Fibroblast of upper back skin (primary cell): ENCODE measurements around the gene ASCL5.

ENCODE experiments used
- DNase-seq: peaks from one replicate; pipeline ENCODE4 v3.0.0-alpha.2; 2013

The ASCL5 gene

DNA sequence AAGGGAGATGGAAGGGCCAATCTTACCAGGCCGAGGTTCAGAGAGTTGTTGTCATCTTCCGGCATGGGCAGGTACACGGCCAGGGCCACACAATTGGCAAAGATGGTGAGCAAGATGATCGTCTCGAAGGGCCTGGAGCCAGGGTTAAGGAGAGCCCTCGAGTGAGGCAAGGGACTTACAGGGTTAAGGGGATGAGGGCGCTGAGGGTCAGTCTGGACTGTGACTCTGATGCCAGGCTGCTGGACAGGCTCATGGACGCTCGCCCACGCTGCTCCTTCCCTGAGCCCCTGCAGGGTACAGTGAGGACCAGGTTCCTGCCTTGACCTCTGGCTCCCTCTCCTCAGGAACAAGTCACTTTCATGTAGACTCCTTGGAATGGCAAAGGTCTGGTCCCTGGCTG is 16.8 kb downstream of the ASCL5 start:
- no peak for DNase-seq

GRCh38 chr1:201109651-201110050 is 17.3 kb downstream of the ASCL5 start:
- no peak for DNase-seq

GRCh38 chr1:201108614-201109013 is 18.4 kb downstream of the ASCL5 start:
- DNase-seq, result no peak

DNA sequence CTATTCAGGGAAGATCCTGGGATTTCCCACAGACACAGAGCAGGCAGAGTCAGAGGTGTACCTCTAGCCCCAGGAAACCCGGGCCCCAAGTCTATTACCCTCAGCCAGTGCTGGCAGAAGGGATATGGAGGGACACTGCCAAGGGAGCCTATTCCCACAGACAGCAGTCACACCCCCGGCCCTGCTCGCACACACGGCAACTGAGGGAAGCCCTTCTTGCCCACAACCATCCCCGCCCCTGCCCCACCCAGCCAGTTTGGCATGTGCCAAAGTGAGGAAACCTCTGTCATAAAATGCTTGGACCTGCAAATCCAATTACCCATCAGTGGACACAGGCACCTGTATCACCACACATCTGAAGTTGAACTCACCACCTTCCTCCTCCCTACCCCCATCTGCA is 21.3 kb downstream of the ASCL5 start:
- DNase-seq, result no peak

DNA sequence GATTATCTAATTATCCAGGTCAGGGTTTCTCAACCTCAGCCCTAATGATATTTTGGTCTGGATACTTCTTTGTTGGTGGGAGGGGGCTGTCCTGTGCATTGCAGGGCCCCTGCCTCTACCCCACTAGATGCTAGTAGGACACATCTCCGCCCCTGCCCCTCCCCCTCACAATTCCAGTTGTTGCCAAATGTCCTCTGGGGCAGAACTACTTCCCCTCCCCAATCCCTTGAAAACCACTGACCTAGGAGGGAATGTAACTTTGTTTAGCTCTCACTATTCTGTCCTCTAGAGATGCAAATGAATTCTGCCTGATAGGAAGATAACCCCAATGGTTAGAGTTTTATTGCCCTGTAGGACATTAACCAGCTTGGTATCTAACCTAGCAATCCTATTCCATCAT is 22.8 kb downstream of the ASCL5 start:
- DNase-seq, result no peak

DNA sequence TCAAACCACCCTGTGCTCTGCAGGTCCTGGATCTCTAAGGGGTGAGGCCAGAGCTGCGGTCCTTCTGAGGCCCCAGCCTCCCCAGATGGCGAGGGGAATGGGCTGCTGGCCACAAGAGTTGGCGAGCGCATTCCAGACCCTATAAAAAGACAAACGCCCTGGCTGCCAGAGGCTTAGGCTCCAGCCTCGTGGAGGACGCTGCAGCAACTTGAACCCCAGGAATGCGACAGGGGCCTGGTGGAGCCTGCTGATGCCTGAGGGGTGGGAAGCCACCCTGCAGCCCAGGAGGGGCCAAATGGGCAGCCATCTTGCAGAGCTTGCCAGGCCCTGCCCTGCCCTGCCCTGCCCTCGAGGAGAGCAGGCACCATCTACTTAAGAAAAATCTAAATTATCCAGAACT is 23.3 kb downstream of the ASCL5 start:
- no peak for DNase-seq

- DNase-seq, result no peak
These were observed 26.6 kb downstream of the ASCL5 start for GRCh38 chr1:201100169-201100930.

DNA sequence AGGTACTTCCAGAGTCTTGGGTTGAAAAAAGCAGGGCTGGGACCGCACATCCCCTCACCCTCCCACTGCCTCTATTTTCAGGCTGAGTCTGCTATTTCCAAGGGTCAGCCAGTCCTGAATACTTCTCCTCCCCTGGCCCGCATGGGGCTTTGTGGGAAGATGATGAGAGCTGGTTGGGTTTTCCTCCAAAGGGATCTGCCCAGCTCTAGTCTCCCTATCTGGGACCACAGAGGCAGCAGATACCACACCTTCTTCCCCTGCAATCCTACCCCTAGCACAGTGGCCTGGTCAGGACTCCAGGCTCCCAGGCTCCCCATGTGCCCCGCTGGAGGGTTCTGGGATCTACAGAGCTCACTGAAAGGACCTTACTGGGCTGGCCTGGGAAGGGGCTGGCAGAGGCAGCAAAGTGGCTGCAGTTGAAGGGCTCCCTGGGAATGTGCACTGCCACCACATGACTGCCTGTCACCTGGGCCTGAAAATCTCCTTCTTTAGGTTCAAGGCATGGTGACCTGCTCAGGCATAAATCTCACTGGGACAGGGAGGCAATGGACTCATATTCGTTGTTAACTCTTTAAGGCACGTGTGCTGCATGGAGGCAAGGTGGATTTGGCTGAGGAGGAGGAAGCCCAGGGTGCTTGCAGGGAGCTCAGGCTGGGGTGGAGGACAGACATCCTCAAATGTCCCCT is 27.8 kb downstream of the ASCL5 start:
- no peak for DNase-seq

GRCh38 chr1:201096977-201097856 is 29.8 kb downstream of the ASCL5 start:
- no peak for DNase-seq

DNA sequence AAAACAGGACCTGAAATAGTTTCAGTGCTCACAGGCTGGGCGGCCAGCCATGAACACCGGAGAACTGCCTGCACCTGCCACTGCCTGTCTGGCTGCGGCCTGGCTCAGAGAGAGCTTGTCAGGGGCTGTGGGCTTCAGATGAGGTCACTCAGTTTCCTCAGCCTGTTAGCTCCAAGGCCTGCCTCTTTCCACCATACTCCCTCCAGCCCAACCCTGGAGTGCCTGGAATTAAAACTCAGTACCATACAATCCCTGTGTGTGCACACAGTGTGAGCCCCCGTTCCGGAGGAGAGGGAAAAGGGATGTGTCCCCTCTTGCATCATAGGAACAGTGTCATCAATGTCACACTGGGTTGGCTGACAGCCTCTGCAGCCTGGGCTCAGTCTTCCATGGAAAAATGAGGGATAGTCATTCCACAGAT is 30.9 kb downstream of the ASCL5 start:
- DNase-seq, result no peak

GRCh38 chr1:201095581-201095980 is 31.4 kb downstream of the ASCL5 start:
- DNase-seq, result no peak

DNA sequence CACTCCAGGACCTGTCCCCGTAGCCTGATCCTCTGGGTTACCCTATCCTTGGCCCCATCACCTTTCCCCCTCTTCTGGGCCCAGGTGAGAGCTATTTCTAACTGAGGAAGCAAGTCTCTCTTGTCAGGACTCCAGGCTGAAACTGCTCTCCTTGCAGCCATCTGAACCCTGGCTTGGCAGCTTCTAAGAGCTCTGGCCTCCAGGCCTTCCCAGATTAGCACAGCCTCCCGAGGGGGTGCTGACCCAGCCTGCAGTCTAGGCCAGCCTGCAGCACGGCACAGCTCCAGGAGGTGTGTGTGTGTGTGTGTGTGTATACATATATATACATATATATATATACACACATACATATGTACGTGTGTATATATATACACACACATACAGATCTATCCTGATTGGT is 32.2 kb downstream of the ASCL5 start:
- no peak for DNase-seq

DNA sequence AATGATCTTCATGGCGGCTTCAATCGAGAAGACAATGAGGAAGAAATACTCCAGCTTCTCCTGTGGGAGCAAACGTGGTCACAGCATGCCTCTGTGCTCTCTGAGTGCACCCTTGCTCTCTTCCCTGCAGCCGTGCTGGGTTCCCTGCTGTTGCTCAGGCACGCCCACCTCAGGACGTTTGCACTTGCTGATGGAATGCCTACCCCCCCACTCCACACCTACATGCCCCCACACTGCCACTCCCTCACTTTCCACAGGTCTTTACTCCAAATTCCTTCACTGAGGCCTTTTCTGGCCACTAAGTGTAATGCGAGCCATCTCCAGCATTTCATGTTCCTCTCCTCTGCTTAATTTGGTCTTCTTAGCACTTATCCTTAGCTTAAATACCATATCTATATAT is 33.0 kb downstream of the ASCL5 start:
- no peak for DNase-seq

DNA sequence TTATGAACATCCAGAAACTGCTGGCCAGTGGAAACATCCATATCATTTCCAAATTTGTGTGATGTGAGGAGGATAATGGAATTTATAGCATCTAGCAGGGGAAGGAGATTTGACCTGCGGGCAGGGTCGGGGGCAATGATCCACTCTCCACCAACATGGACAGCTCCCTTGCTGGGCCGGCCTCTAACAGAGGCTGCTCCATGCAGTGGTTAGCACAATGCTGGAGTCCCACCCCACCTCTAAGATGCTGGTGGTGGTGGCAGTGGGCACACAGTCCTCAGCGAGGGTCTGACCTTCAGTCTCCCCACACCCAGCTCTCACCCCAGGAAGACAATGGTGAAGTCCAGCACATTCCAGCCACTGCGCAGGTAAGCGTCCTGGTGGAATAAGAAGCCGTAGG is 33.4 kb downstream of the ASCL5 start:
- no peak for DNase-seq

DNA sequence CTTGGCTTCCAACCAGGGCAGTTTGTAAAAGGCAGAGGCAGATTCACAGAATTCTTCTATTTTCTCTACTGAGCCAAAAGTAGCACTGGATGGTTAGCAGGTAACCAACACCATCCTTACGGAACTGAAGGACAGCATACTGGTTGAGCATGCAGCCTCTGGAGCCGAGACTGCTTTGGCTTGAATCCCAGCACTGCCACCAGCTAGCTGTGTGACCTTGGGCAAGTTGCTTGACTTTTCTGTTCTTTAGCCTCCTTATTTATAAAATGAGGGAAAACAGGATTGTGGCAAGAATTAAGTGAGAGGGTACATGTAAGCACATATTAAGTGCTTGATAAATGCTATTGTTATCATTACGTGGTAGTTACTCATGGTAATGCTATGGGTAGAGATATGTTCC is 34.2 kb downstream of the ASCL5 start:
- DNase-seq, result no peak

DNA sequence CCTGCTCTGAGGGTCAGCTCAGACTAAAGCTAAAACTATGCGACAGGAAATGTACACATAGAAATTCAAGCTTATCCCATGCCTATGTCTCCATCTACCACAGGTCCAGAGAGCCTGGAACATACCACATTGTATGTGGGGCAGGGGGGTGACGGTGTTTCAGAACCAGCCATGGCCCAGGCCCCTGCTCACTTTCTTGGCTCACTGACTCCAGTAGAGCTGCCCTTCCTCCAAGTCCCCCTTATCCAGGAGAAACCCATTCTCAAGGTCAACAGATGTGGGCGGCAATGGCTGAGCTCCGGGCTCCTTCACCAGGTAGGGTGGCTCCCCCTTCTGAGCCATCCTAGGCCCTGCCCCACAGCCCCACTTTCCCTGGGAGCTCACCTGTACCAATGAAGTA is 35.7 kb downstream of the ASCL5 start:
- no peak for DNase-seq

- DNase-seq, result peak; percentile 33
These were observed 36.4 kb downstream of the ASCL5 start for GRCh38 chr1:201090541-201090940.

- DNase-seq, result no peak
These were observed 37.4 kb downstream of the ASCL5 start for GRCh38 chr1:201089596-201089995.

- DNase-seq, result no peak
These were observed 38.0 kb downstream of the ASCL5 start for GRCh38 chr1:201088901-201089525.

GRCh38 chr1:201088395-201088794 is 38.6 kb downstream of the ASCL5 start:
- no peak for DNase-seq

- DNase-seq, result peak; percentile 35
These were observed 40.9 kb downstream of the ASCL5 start for GRCh38 chr1:201085902-201086735.

DNA sequence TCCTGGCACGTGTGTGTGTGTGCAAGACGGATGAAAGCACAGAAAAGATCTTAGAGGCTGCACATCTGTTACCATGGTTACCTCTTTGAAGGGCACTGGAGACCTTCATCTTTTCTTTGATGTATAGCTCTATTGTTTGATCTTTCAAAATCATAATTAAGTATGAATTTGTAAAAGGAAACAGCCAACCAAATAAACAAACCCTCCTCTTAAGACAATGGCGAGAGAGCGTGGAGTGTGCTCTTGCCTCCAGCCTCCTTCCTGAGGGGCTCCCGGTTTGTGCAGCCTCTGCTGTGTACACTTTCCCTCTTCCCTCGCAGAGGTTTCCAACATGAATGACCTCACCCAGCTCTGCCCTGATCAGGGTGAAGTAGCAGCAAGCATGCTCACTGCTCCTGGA is 42.7 kb downstream of the ASCL5 start:
- DNase-seq, result no peak
